HTERT RPE-1 (cell line): ENCODE measurements around the gene FGD4.
"Not testable (repeated sequence)": the region's sequence is repeated elsewhere in the genome, so short reads cannot be mapped to it uniquely, and the experiment has no call there.

ENCODE experiments used
- in situ Hi-C: fragments of 300-500 bp; cut with MboI; formaldehyde crosslinking; loops from 4 replicates; pipeline ENCODE4 v1.14.3; 2020; ENCODE audit warnings: low sequenced_read_pairs

FGD4 gene

GRCh38 chr12:32551058-32551457 lies 151.7 kb downstream of the FGD4 start:
- in situ Hi-C loops = no loop called here

- in situ Hi-C loops = no loop called here
These were observed 159.5 kb downstream of the FGD4 start for GRCh38 chr12:32558903-32559302.

DNA sequence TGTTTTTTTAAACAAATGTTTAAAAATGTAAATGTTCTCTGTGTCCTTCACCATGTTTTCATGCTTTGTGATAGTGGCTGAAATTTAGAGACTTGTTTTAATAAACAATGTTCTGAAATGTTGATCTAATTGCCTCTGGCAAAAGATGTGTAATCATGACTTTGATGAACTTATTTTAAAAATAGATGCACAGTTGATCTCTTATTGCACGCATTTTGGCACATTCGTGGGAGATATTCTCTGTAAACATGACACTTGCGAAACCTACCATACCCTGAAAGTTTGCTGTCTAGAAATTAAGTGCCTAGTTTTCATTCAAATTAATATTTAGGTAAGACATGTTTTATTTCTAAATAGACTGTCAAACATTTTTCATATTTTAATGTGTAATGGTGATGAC lies 160.1 kb downstream of the FGD4 start:
- in situ Hi-C loops = no loop called here

- in situ Hi-C loops = no loop called here
These were observed 161.2 kb downstream of the FGD4 start for GRCh38 chr12:32560520-32560919.

- in situ Hi-C loops = no loop called here
These were observed 162.6 kb downstream of the FGD4 start for GRCh38 chr12:32561931-32562341.

DNA sequence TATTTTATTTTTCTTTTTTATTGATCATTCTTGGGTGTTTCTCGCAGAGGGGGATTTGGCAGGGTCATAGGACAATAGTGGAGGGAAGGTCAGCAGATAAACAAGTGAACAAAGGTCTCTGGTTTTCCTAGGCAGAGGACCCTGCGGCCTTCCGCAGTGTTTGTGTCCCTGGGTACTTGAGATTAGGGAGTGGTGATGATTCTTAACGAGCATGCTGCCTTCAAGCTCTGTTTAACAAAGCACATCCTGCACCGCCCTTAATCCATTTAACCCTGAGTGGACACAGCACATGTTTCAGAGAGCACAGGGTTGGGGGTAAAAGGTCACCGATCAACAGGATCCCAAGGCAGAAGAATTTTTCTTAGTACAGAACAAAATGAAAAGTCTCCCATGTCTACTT lies 163.1 kb downstream of the FGD4 start:
- in situ Hi-C loops = not testable (repeated sequence)

DNA sequence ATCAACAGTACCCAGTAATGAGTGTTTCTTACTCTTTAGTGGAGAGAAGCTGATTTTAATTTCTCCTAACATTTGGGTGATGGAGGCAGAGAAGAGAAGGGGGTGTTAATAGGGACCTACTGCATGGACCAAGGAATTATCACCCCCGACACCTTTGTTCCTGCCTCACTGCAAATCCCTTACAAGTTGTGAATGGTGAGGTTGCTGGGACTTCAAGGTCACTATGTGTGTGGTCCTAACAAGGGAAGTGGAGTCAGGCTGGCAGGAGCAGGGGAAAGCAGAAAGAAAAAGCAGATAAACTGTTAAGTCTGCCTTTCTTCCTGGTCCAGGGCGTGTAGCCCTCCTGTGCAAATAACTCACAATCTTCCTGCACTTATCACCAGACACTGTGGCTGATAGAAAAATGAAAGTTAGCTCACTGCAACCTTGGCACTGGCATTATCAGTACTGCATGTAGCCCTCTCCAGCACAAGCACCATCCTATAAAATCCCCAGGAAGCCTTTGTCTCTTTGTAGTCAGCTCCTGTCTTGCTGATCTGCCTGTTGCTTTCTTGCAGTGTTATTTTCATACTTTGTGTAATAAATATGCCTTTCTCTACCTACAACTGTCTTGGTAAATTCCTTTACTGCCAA lies 167.4 kb downstream of the FGD4 start:
- in situ Hi-C loops = no loop called here

- in situ Hi-C loops = no loop called here
These were observed 167.9 kb downstream of the FGD4 start for GRCh38 chr12:32567296-32567674.

- in situ Hi-C loops = no loop called here
These were observed 168.9 kb downstream of the FGD4 start for GRCh38 chr12:32568228-32568627.

DNA sequence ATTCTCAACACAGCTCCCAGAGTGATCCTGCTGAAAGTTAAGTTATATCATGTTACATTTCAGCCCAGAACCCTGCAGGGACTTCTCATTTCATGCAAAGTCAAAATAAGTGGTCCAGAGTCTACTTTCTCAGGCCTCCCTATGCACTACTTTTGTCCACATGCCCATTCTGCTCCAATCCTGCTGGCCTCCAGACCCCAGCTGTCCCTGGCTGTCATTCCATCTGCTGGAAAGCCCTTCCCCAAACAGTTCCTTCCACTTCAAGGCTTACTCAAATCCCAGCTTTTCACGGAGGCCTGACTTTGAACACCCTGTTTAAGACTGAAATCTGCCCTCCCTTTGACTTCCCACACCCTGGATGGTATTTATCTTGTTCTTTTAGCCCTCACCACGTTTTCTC lies 169.9 kb downstream of the FGD4 start:
- in situ Hi-C loops = no loop called here

GRCh38 chr12:32574585-32574984 lies 175.2 kb downstream of the FGD4 start:
- in situ Hi-C loops = no loop called here

- in situ Hi-C loops = no loop called here
These were observed 178.0 kb downstream of the FGD4 start for GRCh38 chr12:32577328-32577727.

DNA sequence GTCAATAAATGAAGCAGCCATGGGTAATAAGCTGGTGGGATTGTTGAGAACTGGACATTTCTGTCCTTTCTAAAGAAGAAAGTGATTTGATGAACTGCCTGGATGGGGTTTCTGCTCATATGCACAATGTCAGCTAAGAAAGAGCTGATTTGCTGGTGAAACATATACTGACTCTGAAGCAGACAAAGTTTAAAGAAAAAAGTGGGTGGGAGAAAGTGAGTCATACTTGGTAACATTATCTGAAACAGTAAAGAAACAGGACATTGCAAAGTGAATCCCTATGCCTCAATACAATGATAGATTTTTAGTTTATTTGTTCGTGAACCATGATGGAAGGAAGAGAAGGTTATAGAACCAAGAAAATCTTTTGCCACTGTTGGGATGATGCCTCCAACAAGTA lies 184.2 kb downstream of the FGD4 start:
- in situ Hi-C loops = no loop called here

DNA sequence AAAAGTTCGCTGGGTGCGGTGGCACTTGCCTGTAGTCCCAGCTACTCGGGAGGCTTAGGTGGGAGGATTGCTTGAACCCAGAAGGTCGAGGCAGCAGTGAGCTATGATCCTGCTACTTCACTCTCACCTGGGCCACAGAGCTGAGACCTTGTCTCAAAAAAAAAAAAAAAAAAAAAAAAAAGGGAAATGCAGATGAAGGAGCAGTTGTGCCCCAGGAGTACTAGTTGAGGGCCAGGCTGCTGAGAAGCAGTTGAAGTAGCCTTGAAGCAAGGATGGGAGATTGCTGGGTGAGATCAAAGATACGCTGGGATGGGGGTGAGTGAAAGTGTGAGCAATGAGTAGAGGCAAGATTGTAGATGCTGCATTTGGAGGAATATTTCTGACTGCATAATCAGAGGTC lies 186.3 kb downstream of the FGD4 start:
- in situ Hi-C loops = no loop called here

DNA sequence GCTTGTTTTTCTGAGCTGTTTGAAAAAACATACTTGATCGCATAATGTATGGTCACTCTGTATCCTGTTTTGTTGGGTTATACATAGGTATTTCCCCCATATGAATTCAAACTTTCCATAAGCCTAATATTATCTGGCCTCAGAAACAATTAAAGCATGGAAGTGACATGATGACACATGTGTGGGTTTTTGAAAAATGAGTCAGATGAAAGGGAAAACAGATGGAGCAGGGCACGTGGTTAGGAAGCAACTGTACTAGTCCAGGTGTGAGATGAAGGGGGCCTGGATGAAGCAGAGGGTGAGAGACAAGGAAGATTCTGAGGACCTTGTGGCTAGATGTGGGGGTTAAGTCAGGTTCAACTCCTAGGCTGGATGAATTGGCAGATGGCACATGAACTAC lies 187.0 kb downstream of the FGD4 start:
- in situ Hi-C loops = no loop called here

DNA sequence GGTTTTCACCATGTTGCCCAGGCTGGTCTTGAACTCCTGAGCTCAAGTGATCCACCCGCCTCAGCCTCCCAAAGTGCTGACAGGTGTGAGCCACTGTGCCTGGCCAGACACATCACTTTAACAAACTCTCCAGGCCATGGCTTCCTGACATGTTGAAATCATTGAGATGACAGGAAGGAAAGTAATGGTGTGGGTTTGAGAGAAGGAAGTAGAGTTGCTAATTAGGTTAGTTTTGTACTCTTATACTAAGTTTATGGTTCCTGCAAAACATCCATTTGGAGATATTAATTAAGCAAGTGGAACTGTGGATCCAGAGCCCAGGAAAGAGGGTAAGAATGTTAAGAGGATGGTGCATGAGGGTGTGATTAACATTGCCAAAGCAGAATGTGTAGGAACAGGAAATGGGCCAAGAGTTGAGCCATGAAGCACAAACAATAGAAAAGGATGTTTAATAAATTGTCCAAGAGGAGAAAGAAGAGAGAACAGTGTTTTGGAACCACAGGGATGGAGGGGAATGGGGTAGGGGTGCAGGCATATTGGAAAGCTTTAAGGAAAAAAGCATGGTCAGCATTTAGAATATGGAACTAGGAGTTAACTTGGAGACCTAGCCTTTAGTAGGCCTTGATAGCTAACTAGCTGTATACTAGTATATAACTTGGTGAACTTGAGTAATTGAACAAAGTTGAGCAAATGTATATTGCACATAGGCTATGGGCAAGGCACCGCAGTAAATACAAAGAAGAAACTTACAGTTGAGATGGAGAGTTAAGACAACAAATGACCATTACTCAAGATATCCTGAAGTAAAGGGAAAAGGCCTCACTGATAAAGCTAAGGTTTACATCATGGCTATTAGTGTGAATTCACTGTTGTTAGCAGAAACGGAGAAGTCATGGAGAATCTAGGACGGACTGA lies 188.5 kb downstream of the FGD4 start:
- in situ Hi-C loops = no loop called here

- in situ Hi-C loops = no loop called here
These were observed 189.2 kb downstream of the FGD4 start for GRCh38 chr12:32588604-32589003.

GRCh38 chr12:32589165-32589865 lies 190.0 kb downstream of the FGD4 start:
- in situ Hi-C loops = no loop called here

DNA sequence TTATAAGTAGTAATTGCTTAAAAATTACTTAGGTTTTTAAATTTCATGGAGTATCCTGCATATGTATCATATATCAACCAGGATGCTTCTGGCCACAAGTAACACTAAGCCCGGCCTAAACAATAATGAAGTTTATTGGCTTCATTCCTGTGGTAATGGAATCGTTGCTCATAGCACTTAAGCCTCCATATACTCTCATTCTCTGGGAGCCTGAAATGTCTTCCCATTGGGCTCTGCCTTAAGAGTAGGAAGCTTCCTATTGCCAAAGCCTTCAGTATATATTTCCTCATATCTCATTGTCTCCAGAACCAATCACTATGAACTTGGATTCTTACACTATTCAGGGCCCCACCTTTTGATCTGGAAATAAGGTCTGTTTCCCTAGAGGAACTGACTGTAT lies 195.9 kb downstream of the FGD4 start:
- in situ Hi-C loops = no loop called here

- in situ Hi-C loops = no loop called here
These were observed 196.7 kb downstream of the FGD4 start for GRCh38 chr12:32596030-32596429.

GRCh38 chr12:32598688-32599087 lies 199.3 kb downstream of the FGD4 start:
- in situ Hi-C loops = no loop called here

- in situ Hi-C loops = no loop called here
These were observed 201.3 kb downstream of the FGD4 start for GRCh38 chr12:32600681-32601080.
